ENCODE measurements around the gene ZNF534. TPM values are rescaled to one million over a fixed set of nuclear protein-coding genes. Genes with fewer than 3 reads are reported as not detected.

ZNF534 gene
- total RNA-seq: under 1 TPM in 1 of 2 donors, not detected in 1; under 0.01 TPM

GRCh38 chr19:52428937-52429336 lies at the start of gene ZNF534:
ZNF534 (plus strand) TSS chr19:52429148; CDS start chr19:52431475, 2,327 bp downstream.

GRCh38 chr19:52397310-52398080 lies 31.5 kb upstream of the ZNF534 start, which contains the start of gene ZNF528:
ZNF528 (plus strand) TSS chr19:52397849; CDS start chr19:52402014, 4,165 bp downstream.

GRCh38 chr19:52453324-52454094 lies 24.6 kb downstream of the ZNF534 start, which contains the start of gene ZNF578:
ZNF578 (plus strand) TSS chr19:52453553; CDS start chr19:52501846, 48,293 bp downstream.

Small RNAs within 50 kb of the gene (small RNA-seq; reads per million reads assigned to genes)
- gene AC010332.1: 0 reads per million in 2 donors

Other genes starting within 250 kb of the ZNF534 start
- 100 to 1,000 TPM; 128 to 137 TPM for gene PPP2R1A, start 239.1 kb upstream of the ZNF534 start, total RNA-seq
- 1 to 10 TPM; 7.2 to 8.0 TPM for gene ZNF766, start 159.6 kb upstream of the ZNF534 start, total RNA-seq
- gene ZNF480, start 132.0 kb upstream of the ZNF534 start, total RNA-seq: 1 to 10 TPM; 6.3 to 9.6 TPM
- 1 to 10 TPM; 2.0 to 3.8 TPM for gene ZNF610, start 92.9 kb upstream of the ZNF534 start, total RNA-seq
- gene ZNF880, start 59.2 kb upstream of the ZNF534 start, total RNA-seq: 10 to 100 TPM; 14.8 to 18.6 TPM
- 10 to 100 TPM in 1 of 2 donors, 1 to 10 TPM in 1; 10.0 to 18.6 TPM for gene ZNF528, start 31.3 kb upstream of the ZNF534 start, total RNA-seq
- gene ZNF578, start 24.4 kb downstream of the ZNF534 start, total RNA-seq: under 1 TPM; 0.69 to 1.00 TPM
- 10 to 100 TPM; 15.8 to 23.6 TPM for gene ZNF808, start 98.5 kb downstream of the ZNF534 start, total RNA-seq
- 10 to 100 TPM; 12.0 to 12.3 TPM for gene ZNF701, start 141.1 kb downstream of the ZNF534 start, total RNA-seq
- 10 to 100 TPM; 27.6 to 34.1 TPM for gene ZNF83, start 209.2 kb downstream of the ZNF534 start, total RNA-seq

Data from melanocyte of skin (primary cell).